ENCODE results near the gene FNDC3B.
"Not testable (repeated sequence)": the region's sequence is repeated elsewhere in the genome, so short reads cannot be mapped to it uniquely, and the experiment has no call there.

Gene FNDC3B

GRCh38 chr3:172242471-172242870 is 203.1 kb downstream of the FNDC3B start:
- not testable (repeated sequence) for DNase-seq (ENCODE audit: low spot score)

GRCh38 chr3:172243376-172243775 is 204.0 kb downstream of the FNDC3B start:
- not testable (repeated sequence) for DNase-seq (ENCODE audit: low spot score)

- no peak for DNase-seq (ENCODE audit: low spot score)
Measured at GRCh38 chr3:172244011-172244410, 204.6 kb downstream of the FNDC3B start.

- DNase-seq (ENCODE audit: low spot score), result no peak
Measured at GRCh38 chr3:172245241-172245640, 205.9 kb downstream of the FNDC3B start.

GRCh38 chr3:172246107-172246844 is 206.9 kb downstream of the FNDC3B start:
- DNase-seq (ENCODE audit: low spot score), result no peak

GRCh38 chr3:172247525-172248274 is 208.3 kb downstream of the FNDC3B start:
- DNase-seq (ENCODE audit: low spot score), result no peak

GRCh38 chr3:172249039-172249438 is 209.7 kb downstream of the FNDC3B start:
- no peak for DNase-seq (ENCODE audit: low spot score)

- DNase-seq (ENCODE audit: low spot score), result no peak
Measured at GRCh38 chr3:172251211-172251610, 211.8 kb downstream of the FNDC3B start.

GRCh38 chr3:172253200-172253599 is 213.8 kb downstream of the FNDC3B start:
- DNase-seq (ENCODE audit: low spot score), result no peak

- no peak for DNase-seq (ENCODE audit: low spot score)
Measured at GRCh38 chr3:172254542-172254941, 215.2 kb downstream of the FNDC3B start.

- DNase-seq (ENCODE audit: low spot score), result not testable (repeated sequence)
Measured at GRCh38 chr3:172255321-172255720, 215.9 kb downstream of the FNDC3B start.

GRCh38 chr3:172256101-172256734 is 216.8 kb downstream of the FNDC3B start:
- DNase-seq (ENCODE audit: low spot score), result no peak

GRCh38 chr3:172257648-172258400 is 218.4 kb downstream of the FNDC3B start:
- DNase-seq (ENCODE audit: low spot score), result no peak

- DNase-seq (ENCODE audit: low spot score), result no peak
Measured at GRCh38 chr3:172258624-172259023, 219.2 kb downstream of the FNDC3B start.

- DNase-seq (ENCODE audit: low spot score), result no peak
Measured at GRCh38 chr3:172259111-172259541, 219.7 kb downstream of the FNDC3B start.

GRCh38 chr3:172259726-172260248 is 220.4 kb downstream of the FNDC3B start:
- no peak for DNase-seq (ENCODE audit: low spot score)

GRCh38 chr3:172260381-172260780 is 221.0 kb downstream of the FNDC3B start:
- DNase-seq (ENCODE audit: low spot score), result no peak

GRCh38 chr3:172261054-172261453 is 221.7 kb downstream of the FNDC3B start:
- DNase-seq (ENCODE audit: low spot score), result no peak

- no peak for DNase-seq (ENCODE audit: low spot score)
Measured at GRCh38 chr3:172262991-172263608, 223.7 kb downstream of the FNDC3B start.

- no peak for DNase-seq (ENCODE audit: low spot score)
Measured at GRCh38 chr3:172263781-172264486, 224.6 kb downstream of the FNDC3B start.

GRCh38 chr3:172266103-172266502 is 226.7 kb downstream of the FNDC3B start:
- DNase-seq (ENCODE audit: low spot score), result no peak

Data from hematopoietic multipotent progenitor cell treated with erythropoietin and hydrocortisone succinate and interleukin-3 and kit ligand, for 17 days (in vitro differentiated cells).